Left kidney (tissue), 2 donors: Measurements from ENCODE around the gene TRAPPC10. TPM values are rescaled to one million over a fixed set of nuclear protein-coding genes. Genes with fewer than 3 reads are reported as not detected.
A peak's percentile ranks its signal among the peaks of the same experiment; 100 is the strongest.
"Not testable (repeated sequence)": the region's sequence is repeated elsewhere in the genome, so short reads cannot be mapped to it uniquely, and the experiment has no call there.

Experiments used
- DNase-seq: peaks from one replicate; pipeline ENCODE4 v3.0.0-alpha.2; 2013
- polyA plus RNA-seq: library from polyadenylated mRNA; unstranded; fragments of 120-200 nt; gene quantifications from one replicate; pipeline ENCODE4 v1.2.1, GENCODE V29; 2013; ENCODE audit not compliant: insufficient read length

The TRAPPC10 gene
- polyA plus RNA-seq, 1 donor: 50.9 TPM

- peak; percentile 48 for DNase-seq
These were observed 77.1 kb downstream of the TRAPPC10 start for GRCh38 chr21:44089001-44089911.

- DNase-seq: no peak
These were observed 78.2 kb downstream of the TRAPPC10 start for GRCh38 chr21:44090325-44090724.

GRCh38 chr21:44092211-44092610, 80.1 kb downstream of the TRAPPC10 start:
- DNase-seq: no peak

GRCh38 chr21:44093761-44094160, 81.7 kb downstream of the TRAPPC10 start:
- no peak for DNase-seq

GRCh38 chr21:44094832-44095231, 82.7 kb downstream of the TRAPPC10 start:
- DNase-seq: no peak

- not testable (repeated sequence) for DNase-seq
These were observed 86.4 kb downstream of the TRAPPC10 start for GRCh38 chr21:44098507-44098906.

- DNase-seq: not testable (repeated sequence)
These were observed 86.9 kb downstream of the TRAPPC10 start for GRCh38 chr21:44098964-44099363.

GRCh38 chr21:44107026-44107501, 95.0 kb downstream of the TRAPPC10 start, which contains the start of gene PWP2:
TSS of gene PWP2 (plus strand) at chr21:44107399. CDS start at chr21:44107417, 18 bp downstream.
- not testable (repeated sequence) for DNase-seq

- not testable (repeated sequence) for DNase-seq
These were observed 95.5 kb downstream of the TRAPPC10 start for GRCh38 chr21:44107589-44107988.

- not testable (repeated sequence) for DNase-seq
These were observed 101.7 kb downstream of the TRAPPC10 start for GRCh38 chr21:44113702-44114371.

GRCh38 chr21:44122131-44122530, 110.0 kb downstream of the TRAPPC10 start:
- DNase-seq: not testable (repeated sequence)

- DNase-seq: not testable (repeated sequence)
These were observed 115.7 kb downstream of the TRAPPC10 start for GRCh38 chr21:44127827-44128226.

GRCh38 chr21:44133715-44134057, 121.6 kb downstream of the TRAPPC10 start:
- DNase-seq: not testable (repeated sequence)

GRCh38 chr21:44134732-44135131, 122.6 kb downstream of the TRAPPC10 start:
- DNase-seq: not testable (repeated sequence)

- DNase-seq: not testable (repeated sequence)
These were observed 125.9 kb downstream of the TRAPPC10 start for GRCh38 chr21:44138039-44138438.

- DNase-seq: not testable (repeated sequence)
These were observed 127.9 kb downstream of the TRAPPC10 start for GRCh38 chr21:44139787-44140551.

GRCh38 chr21:44140552-44140932, 128.4 kb downstream of the TRAPPC10 start:
- not testable (repeated sequence) for DNase-seq

GRCh38 chr21:44142470-44142869, 130.4 kb downstream of the TRAPPC10 start:
- not testable (repeated sequence) for DNase-seq

- not testable (repeated sequence) for DNase-seq
These were observed 131.3 kb downstream of the TRAPPC10 start for GRCh38 chr21:44143380-44143779.

- not testable (repeated sequence) for DNase-seq
These were observed 131.9 kb downstream of the TRAPPC10 start for GRCh38 chr21:44143996-44144395.

- not testable (repeated sequence) for DNase-seq
These were observed 132.9 kb downstream of the TRAPPC10 start for GRCh38 chr21:44144784-44145602.
